HEK293 (cell line): Measurements from ENCODE around the gene ARHGEF26.

Experiments
- CTCF ChIA-PET: fragments of 350-600 bp; formaldehyde crosslinking; extraction: SDS; loops from one replicate; lab custom pipeline; 2021; ENCODE audit warnings: antibody characterized with exemption; lab: Yijun Ruan, JAX
- POLR2A ChIA-PET: fragments of 300-600 bp; formaldehyde crosslinking; extraction: SDS; loops from one replicate; lab custom pipeline; 2020; ENCODE audit warnings: antibody characterized with exemption, inconsistent platforms; lab: Yijun Ruan, JAX
- H3K27ac ChIP-seq: fragments of 200-500 bp; sonication (Bioruptor generic); 2 replicates; pipeline ENCODE4 v1.5.1; 2014; ENCODE audit warnings: low read depth, low read length, control low read depth, inconsistent platforms; ENCODE audit errors: extremely low read depth
- H3K36me3 ChIP-seq, 2 experiments: fragments of 200-500 bp in 1 of 2; sonication (Bioruptor generic) in 1 of 2; 1 replicate in 1 of 2; 2 replicates in 1 of 2; pipeline ENCODE4 v1.5.1; 2014 to 2017; ENCODE audit warnings: inconsistent platforms in 2 of 2, low read length in 2 of 2; ENCODE audit not compliant: control insufficient read depth in 2 of 2, insufficient read depth in 1 of 2
- H3K4me1 ChIP-seq: fragments of 200-500 bp; sonication (Bioruptor generic); 2 replicates; pipeline ENCODE4 v1.5.1; 2014; ENCODE audit warnings: mild to moderate bottlenecking, low read length, inconsistent platforms; ENCODE audit not compliant: control insufficient read depth, insufficient read depth
- H3K4me3 ChIP-seq: 2 replicates; pipeline ENCODE4 v1.5.1; 2011; ENCODE audit warnings: low read depth, mild to moderate bottlenecking, control low read depth, low read length, moderate library complexity
- H3K9me3 ChIP-seq: fragments of 200-500 bp; sonication (Bioruptor generic); 2 replicates; pipeline ENCODE4 v1.5.1; 2014; ENCODE audit warnings: low read depth, low read length, inconsistent platforms; ENCODE audit not compliant: control insufficient read depth, insufficient read depth
- BCL11A ChIP-seq: fragments of 450-650 bp; formaldehyde crosslinking; IDR thresholded peaks from 2 replicates; pipeline ENCODE4 v1.5.1; 2016; ENCODE audit warnings: low read depth, missing biosample characterization, missing genetic modification characterization
- BCL6B ChIP-seq: fragments of 450-650 bp; formaldehyde crosslinking; IDR thresholded peaks from 2 replicates; pipeline ENCODE4 v1.5.1; 2017; ENCODE audit warnings: missing biosample characterization, missing genetic modification characterization
- GLIS2 ChIP-seq: fragments of 450-650 bp; formaldehyde crosslinking; IDR thresholded peaks from 2 replicates; pipeline ENCODE4 v1.5.1; 2016; ENCODE audit warnings: missing biosample characterization, missing genetic modification characterization
- MEIS1 ChIP-seq: sonication (generic); formaldehyde crosslinking; IDR thresholded peaks from 2 replicates; pipeline ENCODE4 v1.8.1; 2022; ENCODE audit warnings: missing genetic modification reagents, mild to moderate bottlenecking, borderline replicate concordance
- MYNN ChIP-seq: fragments of 450-650 bp; formaldehyde crosslinking; IDR thresholded peaks from 2 replicates; pipeline ENCODE4 v1.5.1; 2016; ENCODE audit warnings: missing biosample characterization, missing genetic modification characterization, borderline replicate concordance
- SCRT2 ChIP-seq: fragments of 450-650 bp; formaldehyde crosslinking; IDR thresholded peaks from 2 replicates; pipeline ENCODE4 v1.5.1; 2016; ENCODE audit warnings: missing biosample characterization, missing genetic modification characterization
- SP2 ChIP-seq: fragments of 450-650 bp; formaldehyde crosslinking; IDR thresholded peaks from 2 replicates; pipeline ENCODE4 v1.5.1; 2016; ENCODE audit warnings: missing biosample characterization, missing genetic modification characterization
- SP3 ChIP-seq: fragments of 450-650 bp; formaldehyde crosslinking; IDR thresholded peaks from 2 replicates; pipeline ENCODE4 v1.5.1; 2016; ENCODE audit warnings: missing biosample characterization, missing genetic modification characterization
- YY2 ChIP-seq: fragments of 450-650 bp; formaldehyde crosslinking; IDR thresholded peaks from 2 replicates; pipeline ENCODE4 v1.5.1; 2016; ENCODE audit warnings: missing biosample characterization, missing genetic modification characterization
- ZBTB1 ChIP-seq: fragments of 450-650 bp; formaldehyde crosslinking; IDR thresholded peaks from 2 replicates; pipeline ENCODE4 v1.5.1; 2016; ENCODE audit warnings: missing biosample characterization, missing genetic modification characterization
- ZEB2 ChIP-seq: fragments of 450-650 bp; formaldehyde crosslinking; IDR thresholded peaks from 2 replicates; pipeline ENCODE4 v1.5.1; 2016; ENCODE audit warnings: missing biosample characterization, missing genetic modification characterization
- ZFP3 ChIP-seq: fragments of 450-650 bp; formaldehyde crosslinking; IDR thresholded peaks from 2 replicates; pipeline ENCODE4 v1.5.1; 2016; ENCODE audit warnings: low read depth, missing biosample characterization, missing genetic modification characterization
- ZNF112 ChIP-seq: fragments of 450-650 bp; formaldehyde crosslinking; IDR thresholded peaks from 2 replicates; pipeline ENCODE4 v1.5.0; 2017; ENCODE audit warnings: missing biosample characterization, missing genetic modification characterization
- ZNF114 ChIP-seq: fragments of 450-650 bp; formaldehyde crosslinking; IDR thresholded peaks from 2 replicates; pipeline ENCODE4 v1.5.0; 2017; ENCODE audit warnings: missing biosample characterization, missing genetic modification characterization
- ZNF132 ChIP-seq: fragments of 450-650 bp; formaldehyde crosslinking; IDR thresholded peaks from 2 replicates; pipeline ENCODE4 v1.5.1; 2017; ENCODE audit warnings: missing biosample characterization, missing genetic modification characterization, borderline replicate concordance
- ZNF202 ChIP-seq: fragments of 450-650 bp; formaldehyde crosslinking; IDR thresholded peaks from 2 replicates; pipeline ENCODE4 v1.5.1; 2016; ENCODE audit warnings: missing biosample characterization, missing genetic modification characterization, borderline replicate concordance
- ZNF404 ChIP-seq: fragments of 450-650 bp; formaldehyde crosslinking; IDR thresholded peaks from 2 replicates; pipeline ENCODE4 v1.5.1; 2017; ENCODE audit warnings: missing biosample characterization, missing genetic modification characterization
- ZNF510 ChIP-seq: fragments of 450-650 bp; formaldehyde crosslinking; IDR thresholded peaks from 2 replicates; pipeline ENCODE4 v1.5.1; 2018; ENCODE audit warnings: mild to moderate bottlenecking, missing genetic modification characterization, missing biosample characterization; ENCODE audit not compliant: insufficient replicate concordance
- ZNF529 ChIP-seq: fragments of 450-650 bp; formaldehyde crosslinking; IDR thresholded peaks from 2 replicates; pipeline ENCODE4 v1.5.1; 2017; ENCODE audit warnings: missing genetic modification characterization, missing biosample characterization; ENCODE audit not compliant: insufficient replicate concordance
- ZNF549 ChIP-seq: fragments of 450-650 bp; IDR thresholded peaks from 2 replicates; pipeline ENCODE4 v1.5.1; 2018; ENCODE audit warnings: missing biosample characterization, missing genetic modification characterization, mild to moderate bottlenecking, inconsistent platforms, moderate library complexity
- ZNF626 ChIP-seq: fragments of 450-650 bp; sonication (Bioruptor Pico); formaldehyde crosslinking; IDR thresholded peaks from 2 replicates; pipeline ENCODE4 v1.5.1; 2018; ENCODE audit warnings: missing biosample characterization, missing genetic modification characterization, inconsistent platforms
- ZNF670 ChIP-seq: fragments of 450-650 bp; formaldehyde crosslinking; IDR thresholded peaks from 2 replicates; pipeline ENCODE4 v1.5.1; 2016; ENCODE audit warnings: missing biosample characterization, missing genetic modification characterization, low read depth
- ZNF701 ChIP-seq: fragments of 450-650 bp; formaldehyde crosslinking; IDR thresholded peaks from 2 replicates; pipeline ENCODE4 v1.5.1; 2016; ENCODE audit warnings: missing biosample characterization, missing genetic modification characterization
- ZNF747 ChIP-seq: fragments of 450-650 bp; formaldehyde crosslinking; IDR thresholded peaks from 2 replicates; pipeline ENCODE4 v1.5.1; 2016; ENCODE audit warnings: missing biosample characterization, missing genetic modification characterization
- ZNF830 ChIP-seq: fragments of 450-650 bp; IDR thresholded peaks from 2 replicates; pipeline ENCODE4 v1.5.0; 2018; ENCODE audit warnings: missing biosample characterization, missing genetic modification characterization, low read depth, mild to moderate bottlenecking, moderate library complexity
- ZXDB ChIP-seq: fragments of 450-650 bp; formaldehyde crosslinking; IDR thresholded peaks from 2 replicates; pipeline ENCODE4 v1.5.1; 2016; ENCODE audit warnings: missing biosample characterization, missing genetic modification characterization
- TF ChIP-seq, protein P1 (sequence below): fragments of 450-650 bp; formaldehyde crosslinking; IDR thresholded peaks from 2 replicates; pipeline ENCODE4 v1.5.1; 2016; ENCODE audit warnings: missing biosample characterization, missing genetic modification characterization

Gene ARHGEF26

DNA sequence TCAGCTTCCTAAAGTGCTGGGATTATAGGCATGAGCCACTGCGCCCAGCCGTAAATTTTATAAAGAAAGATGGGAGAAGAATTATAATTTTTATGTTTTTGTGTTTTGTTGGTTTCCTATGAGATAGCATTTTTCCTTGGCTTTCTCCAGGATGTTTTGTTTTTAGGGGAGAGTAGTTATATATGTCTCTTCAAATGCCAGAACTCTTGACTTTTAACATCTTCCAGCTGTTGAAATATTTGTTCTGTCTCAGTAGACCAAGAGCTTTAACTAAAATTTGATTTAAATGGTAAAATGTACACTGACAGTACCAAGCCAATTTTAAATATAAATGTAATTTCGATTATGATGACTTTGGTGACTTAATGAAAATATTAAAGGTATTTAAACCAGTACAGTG lies 106.3 kb downstream of the ARHGEF26 start:
- POLR2A ChIA-PET: no interaction called here
- no peak for TF ChIP-seq ZXDB (tag by site-specific recombination)
- no peak for TF ChIP-seq ZNF830 (tag by site-specific recombination)
- no peak for TF ChIP-seq ZNF132 (tag by site-specific recombination)
- TF ChIP-seq ZNF404 (tag by site-specific recombination): no peak
- no peak for TF ChIP-seq ZNF701 (tag by site-specific recombination)
- TF ChIP-seq YY2 (tag by site-specific recombination): no peak
- no peak for TF ChIP-seq ZEB2 (tag by site-specific recombination)
- no peak for TF ChIP-seq ZNF549 (tag by site-specific recombination)
- no peak for TF ChIP-seq ZNF510 (tag by site-specific recombination)
- TF ChIP-seq BCL6B: no peak
- TF ChIP-seq SCRT2 (tag by site-specific recombination): no peak
- no peak for TF ChIP-seq ZFP3 (tag by site-specific recombination)
- TF ChIP-seq ZNF114: no peak
- no peak for TF ChIP-seq MYNN (tag by site-specific recombination)
- TF ChIP-seq ZNF747 (tag by site-specific recombination): no peak
- TF ChIP-seq GLIS2: no peak
- no peak for TF ChIP-seq ZNF626 (tag by site-specific recombination)
- TF ChIP-seq MEIS1: no peak
- TF ChIP-seq ZBTB1 (tag by site-specific recombination): no peak
- TF ChIP-seq ZNF529 (tag by site-specific recombination): no peak
- H3K4me1 ChIP-seq: no peaks in the 10 kb centered on the region
- CTCF ChIA-PET: interaction anchor here (0.6 kb wide), 1 partner anchor 188 kb away, joined by 3 read pairs; no protein-coding TSS in a partner anchor
- H3K36me3 ChIP-seq: peaks cover 0 to 16% of the 10 kb centered on the region in 2 experiments; a peak in 1 of 3 replicates
- H3K9me3 ChIP-seq: no peaks in the 10 kb centered on the region
- H3K27ac ChIP-seq: no peak overlapping the region
- no peak overlapping the region for H3K4me3 ChIP-seq

DNA sequence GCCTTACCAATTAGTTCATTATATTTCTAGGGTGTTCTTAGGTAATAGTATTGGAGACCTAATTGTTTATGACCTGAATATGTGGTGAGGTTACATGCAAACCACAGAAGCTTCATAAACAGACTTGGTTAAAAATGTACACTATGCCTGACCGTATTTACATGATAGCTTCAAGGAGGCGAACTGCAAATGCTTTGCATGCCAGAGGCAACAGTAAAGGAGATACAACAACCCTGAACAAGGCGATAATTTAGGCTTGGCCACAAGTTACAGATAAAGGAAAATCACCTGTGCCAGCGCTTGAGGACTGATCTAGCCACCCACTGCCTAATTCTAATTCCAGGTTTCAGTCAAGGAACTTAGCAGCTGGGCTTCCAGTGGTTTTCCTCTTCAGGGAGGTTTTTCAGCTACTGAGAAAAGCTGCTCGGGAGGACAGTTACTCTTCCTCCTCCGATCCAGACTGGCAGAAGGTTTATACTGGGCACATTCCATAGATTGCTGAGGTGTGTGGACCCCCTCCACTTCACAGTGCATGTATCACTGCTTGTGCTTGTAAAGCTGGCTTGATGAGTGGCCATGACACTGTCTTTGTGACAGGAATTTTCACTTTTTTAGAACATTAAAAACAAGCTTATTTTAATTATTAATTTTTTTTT lies 107.5 kb downstream of the ARHGEF26 start:
- Histone ChIP-seq H3K36me3 (peaks cover 0 to 16% of the 10 kb centered on the region in 2 experiments; a peak in 1 of 3 replicates), H3K27ac (no peak overlapping the region), H3K4me3 (no peak overlapping the region), H3K9me3 (no peaks in the 10 kb centered on the region), H3K4me1 (no peaks in the 10 kb centered on the region)
- TF ChIP-seq SP2 (tag by site-specific recombination) (no peak), ZNF202 (no peak), SP3 (no peak), BCL11A (tag by site-specific recombination) (no peak), YY2 (tag by site-specific recombination) (no peak), ZNF670 (no peak), ZNF112 (tag by site-specific recombination) (no peak)
- TF ChIP-seq, protein P1, sequence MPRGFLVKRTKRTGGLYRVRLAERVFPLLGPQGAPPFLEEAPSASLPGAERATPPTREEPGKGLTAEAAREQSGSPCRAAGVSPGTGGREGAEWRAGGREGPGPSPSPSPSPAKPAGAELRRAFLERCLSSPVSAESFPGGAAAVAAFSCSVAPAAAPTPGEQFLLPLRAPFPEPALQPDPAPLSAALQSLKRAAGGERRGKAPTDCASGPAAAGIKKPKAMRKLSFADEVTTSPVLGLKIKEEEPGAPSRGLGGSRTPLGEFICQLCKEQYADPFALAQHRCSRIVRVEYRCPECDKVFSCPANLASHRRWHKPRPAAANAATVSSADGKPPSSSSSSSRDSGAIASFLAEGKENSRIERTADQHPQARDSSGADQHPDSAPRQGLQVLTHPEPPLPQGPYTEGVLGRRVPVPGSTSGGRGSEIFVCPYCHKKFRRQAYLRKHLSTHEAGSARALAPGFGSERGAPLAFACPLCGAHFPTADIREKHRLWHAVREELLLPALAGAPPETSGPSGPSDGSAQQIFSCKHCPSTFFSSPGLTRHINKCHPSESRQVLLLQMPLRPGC (tag by site-specific recombination): no peak
- POLR2A ChIA-PET: no interaction called here
- CTCF ChIA-PET: interaction anchor here (0.6 to 1.7 kb wide), 4 partner anchors 25 to 331 kb away, joined by 3 to 4 read pairs (median 4); no protein-coding TSS in a partner anchor
